Mesothelial cell of epicardium (in vitro differentiated cells): Measurements from ENCODE around the gene SV2A. TPM values are rescaled to one million over a fixed set of nuclear protein-coding genes. Genes with fewer than 3 reads are reported as not detected.
A peak's percentile ranks its signal among the peaks of the same experiment; 100 is the strongest.

Source experiments
- DNase-seq, 2 experiments: peaks; one replicate each; pipeline ENCODE4 v3.0.0; 2021; ENCODE audit warnings: low spot score in 2 of 2; ENCODE audit not compliant: unreplicated experiment in 2 of 2
- H3K27ac Mint-ChIP-seq: 2 replicates; pipeline ENCODE4 v1.8.0; 2021; ENCODE audit warnings: mixed read lengths
- H3K27me3 Mint-ChIP-seq: 2 replicates; pipeline ENCODE4 v1.8.0; 2021; ENCODE audit warnings: low read depth, mixed read lengths
- H3K36me3 Mint-ChIP-seq: 2 replicates; pipeline ENCODE4 v1.8.0; 2021; ENCODE audit warnings: mixed read lengths
- H3K4me1 Mint-ChIP-seq: 2 replicates; pipeline ENCODE4 v1.8.0; 2021; ENCODE audit warnings: mixed read lengths
- H3K4me3 Mint-ChIP-seq: 2 replicates; pipeline ENCODE4 v1.8.0; 2021; ENCODE audit warnings: mild to moderate bottlenecking, moderate library complexity, mixed read lengths
- H3K9me3 Mint-ChIP-seq: 2 replicates; pipeline ENCODE4 v1.8.0; 2021; ENCODE audit warnings: mixed read lengths
- CTCF ChIP-seq: fragments of 200-600 bp; sonication (generic); IDR thresholded peaks from one replicate; pipeline ENCODE4 v1.5.0; 2021; ENCODE audit warnings: antibody characterized with exemption; ENCODE audit not compliant: unreplicated experiment
- total RNA-seq: library from RNA; stranded (reverse); gene quantifications from 3 replicates; pipeline ENCODE4 v1.2.1, GENCODE V29; 2021

SV2A gene
- total RNA-seq, 1 donor from 2014 or later, result 20.3 TPM

- Mint-ChIP-seq H3K36me3 (peaks cover 29% of the 10 kb centered on the region), H3K27me3 (no peaks in the 10 kb centered on the region), H3K4me1 (peaks cover 39% of the 10 kb centered on the region), H3K4me3 (no peak overlapping the region), H3K27ac (no peak overlapping the region), H3K9me3 (no peaks in the 10 kb centered on the region)
- DNase-seq, result no peak
- no peak for TF ChIP-seq CTCF
These were observed 16.7 kb upstream of the SV2A start for GRCh38 chr1:149934356-149934755.

- no peaks in the 10 kb centered on the region for H3K27me3 Mint-ChIP-seq
- H3K4me3 Mint-ChIP-seq, result no peak overlapping the region
- no peak for TF ChIP-seq CTCF
- peaks cover 45% of the 10 kb centered on the region for H3K4me1 Mint-ChIP-seq
- no peak for DNase-seq
- H3K9me3 Mint-ChIP-seq, result no peaks in the 10 kb centered on the region
- peaks cover 29% of the 10 kb centered on the region for H3K36me3 Mint-ChIP-seq
- H3K27ac Mint-ChIP-seq, result no peak overlapping the region
These were observed 15.6 kb upstream of the SV2A start for GRCh38 chr1:149933208-149933607.

- no peak for TF ChIP-seq CTCF
- Mint-ChIP-seq H3K4me3 (no peak overlapping the region), H3K4me1 (peaks cover 43% of the 10 kb centered on the region)
These were observed 14.8 kb upstream of the SV2A start for GRCh38 chr1:149932474-149932873.

GRCh38 chr1:149931212-149931790 lies 13.7 kb upstream of the SV2A start:
- H3K27ac Mint-ChIP-seq, result no peak overlapping the region

More at GRCh38 chr1:149932474-149932873, 14.8 kb upstream of the SV2A start:
- H3K27ac Mint-ChIP-seq, result no peak overlapping the region
- no peak for DNase-seq
- no peaks in the 10 kb centered on the region for H3K9me3 Mint-ChIP-seq
- H3K36me3 Mint-ChIP-seq, result peaks cover 29% of the 10 kb centered on the region
- no peaks in the 10 kb centered on the region for H3K27me3 Mint-ChIP-seq

GRCh38 chr1:149929856-149930255 lies 12.2 kb upstream of the SV2A start:
- Mint-ChIP-seq H3K4me1 (peaks cover 33% of the 10 kb centered on the region), H3K27me3 (no peaks in the 10 kb centered on the region), H3K27ac (peak overlapping the region; percentile 40), H3K9me3 (no peaks in the 10 kb centered on the region), H3K36me3 (peaks cover 41% of the 10 kb centered on the region), H3K4me3 (no peak overlapping the region)
- no peak for DNase-seq
- TF ChIP-seq CTCF, result no peak

More at GRCh38 chr1:149931212-149931790, 13.7 kb upstream of the SV2A start:
- Mint-ChIP-seq H3K4me3 (no peak overlapping the region), H3K9me3 (no peaks in the 10 kb centered on the region), H3K4me1 (peaks cover 35% of the 10 kb centered on the region), H3K27me3 (no peaks in the 10 kb centered on the region), H3K36me3 (peaks cover 29% of the 10 kb centered on the region)
- no peak for TF ChIP-seq CTCF
- DNase-seq, result no peak

GRCh38 chr1:149928401-149928724 lies 10.7 kb upstream of the SV2A start:
- peak overlapping the region; percentile 97 for H3K27ac Mint-ChIP-seq
- no peaks in the 10 kb centered on the region for H3K27me3 Mint-ChIP-seq
- peak overlapping the region; percentile 99 for H3K4me3 Mint-ChIP-seq
- H3K4me1 Mint-ChIP-seq, result peaks cover 35% of the 10 kb centered on the region
- no peak for DNase-seq
- H3K36me3 Mint-ChIP-seq, result peaks cover 46% of the 10 kb centered on the region
- no peaks in the 10 kb centered on the region for H3K9me3 Mint-ChIP-seq
- no peak for TF ChIP-seq CTCF
